NCI-H2029 (cell line): ENCODE results near the gene ACTG2.

ENCODE experiments used
- DNase-seq: peaks from one replicate; lab custom pipeline; 2025; lab: John Stamatoyannopoulos, UW

The ACTG2 gene

GRCh38 chr2:73914667-73915066 is 21.9 kb downstream of the ACTG2 start:
- DNase-seq: no peak

- no peak for DNase-seq
Measured at GRCh38 chr2:73915437-73915993, 22.7 kb downstream of the ACTG2 start.

DNA sequence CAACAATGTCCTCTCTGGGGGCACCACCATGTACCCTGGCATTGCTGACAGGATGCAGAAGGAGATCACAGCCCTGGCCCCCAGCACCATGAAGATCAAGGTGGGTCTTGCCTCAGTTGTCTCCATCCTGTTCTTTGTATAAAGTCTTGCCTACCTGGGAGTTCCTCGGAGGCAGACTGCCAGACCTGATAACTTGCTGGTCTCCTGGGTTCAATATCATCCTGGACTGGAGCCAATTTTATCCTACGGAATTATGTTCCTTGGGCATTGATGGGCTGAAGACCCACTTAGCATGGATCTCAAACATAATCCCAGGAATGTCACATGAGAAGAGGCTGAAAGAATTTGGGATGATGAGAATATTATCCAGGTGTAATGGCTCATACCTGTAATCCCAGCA is 23.9 kb downstream of the ACTG2 start:
- DNase-seq: no peak

DNA sequence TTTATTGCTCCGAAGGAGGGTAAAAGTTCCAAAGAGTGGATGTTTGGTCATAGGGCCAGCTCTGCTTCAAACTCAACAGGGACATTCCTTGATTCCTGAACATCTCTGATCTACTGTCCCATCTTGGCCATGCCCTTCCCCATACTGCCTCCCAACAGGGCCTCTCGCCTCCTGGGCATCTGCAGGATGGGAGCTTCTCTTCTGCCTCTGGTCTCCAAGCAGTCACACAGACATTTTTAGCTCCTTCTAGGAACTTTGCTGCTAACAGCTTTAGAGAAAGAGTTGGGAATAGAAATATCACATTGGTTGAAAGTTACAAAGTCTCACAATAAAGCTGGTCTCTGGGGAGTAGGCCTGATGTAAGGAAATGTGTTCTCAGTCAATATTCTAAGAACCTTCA is 24.5 kb downstream of the ACTG2 start:
- no peak for DNase-seq

- DNase-seq: no peak
Measured at GRCh38 chr2:73917696-73918207, 24.9 kb downstream of the ACTG2 start.

GRCh38 chr2:73918856-73919255 is 26.0 kb downstream of the ACTG2 start:
- DNase-seq: no peak

DNA sequence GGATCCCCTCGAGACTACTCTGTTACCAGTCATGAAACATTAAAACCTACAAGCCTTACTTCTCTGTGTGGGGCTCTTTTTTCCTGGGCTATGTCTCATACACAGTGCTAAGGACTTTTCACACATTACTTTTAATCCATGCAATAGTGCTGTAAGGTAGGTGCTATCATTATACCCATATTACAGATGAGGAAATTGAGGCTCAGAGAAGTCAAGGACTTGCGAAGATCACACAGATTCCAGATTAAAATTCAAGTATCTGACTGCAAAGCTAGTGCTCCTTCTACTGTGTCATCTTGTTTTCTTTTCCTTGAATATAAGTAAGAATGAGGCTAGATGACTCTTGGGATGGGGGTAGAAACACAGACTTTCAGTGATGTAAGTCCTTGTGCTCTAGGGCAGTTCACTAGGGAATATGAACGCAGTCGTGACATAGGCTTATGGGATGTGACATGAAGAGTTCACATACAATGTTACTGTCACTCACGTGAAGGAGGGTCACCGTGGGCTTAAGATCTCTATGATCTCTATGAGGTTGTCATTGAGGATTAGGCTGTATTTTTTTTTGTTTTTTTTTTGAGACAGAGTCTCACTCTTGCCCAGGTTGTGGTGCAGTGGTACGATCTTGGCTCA is 26.9 kb downstream of the ACTG2 start:
- DNase-seq: no peak

DNA sequence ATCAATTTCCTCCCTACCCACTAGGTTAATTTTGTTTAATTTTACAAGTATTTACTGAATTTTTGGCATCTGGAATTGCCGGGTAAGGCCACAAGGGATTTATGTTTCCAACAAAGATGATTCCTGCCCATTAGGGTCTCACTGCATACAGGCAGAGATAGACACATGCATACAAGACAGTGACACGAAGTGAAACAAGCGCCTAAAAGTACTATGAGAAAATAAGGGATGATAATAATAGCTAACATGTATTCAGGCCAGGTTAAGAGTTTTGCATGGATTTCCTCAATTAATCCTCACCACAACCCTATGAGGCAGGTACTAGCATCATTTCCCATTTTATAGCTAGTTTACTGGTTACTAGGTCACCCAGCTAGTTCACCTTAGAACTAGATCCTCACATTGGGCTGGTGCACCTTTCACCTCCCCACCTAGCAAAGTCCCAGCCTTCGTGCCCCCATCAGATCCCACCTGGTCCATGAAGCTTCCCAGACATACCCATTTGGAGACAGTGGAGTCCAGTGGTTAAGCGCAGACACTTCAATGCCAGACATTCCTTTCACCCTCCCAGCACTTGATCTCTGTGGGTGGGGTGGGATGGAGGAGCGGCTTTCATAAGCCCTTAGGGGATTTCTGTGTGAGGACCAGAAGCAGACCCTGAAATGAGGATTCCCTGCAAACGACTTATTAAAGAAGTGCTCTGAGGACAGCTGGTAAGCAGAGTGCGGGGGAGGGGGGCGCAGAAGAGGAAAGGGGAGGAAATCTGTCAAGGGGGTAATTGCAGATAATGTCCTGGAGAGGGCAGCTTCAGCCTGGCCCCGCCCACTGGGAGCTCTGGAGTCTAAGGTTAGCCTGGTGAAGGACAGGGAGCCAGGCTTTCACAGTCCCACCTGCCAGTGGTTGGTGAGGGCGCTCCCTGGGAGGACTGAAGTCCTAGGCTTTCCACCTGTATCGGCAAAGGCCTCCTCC is 28.1 kb downstream of the ACTG2 start:
- DNase-seq: peak; percentile 29

GRCh38 chr2:73921581-73921980 is 28.8 kb downstream of the ACTG2 start:
- no peak for DNase-seq

DNA sequence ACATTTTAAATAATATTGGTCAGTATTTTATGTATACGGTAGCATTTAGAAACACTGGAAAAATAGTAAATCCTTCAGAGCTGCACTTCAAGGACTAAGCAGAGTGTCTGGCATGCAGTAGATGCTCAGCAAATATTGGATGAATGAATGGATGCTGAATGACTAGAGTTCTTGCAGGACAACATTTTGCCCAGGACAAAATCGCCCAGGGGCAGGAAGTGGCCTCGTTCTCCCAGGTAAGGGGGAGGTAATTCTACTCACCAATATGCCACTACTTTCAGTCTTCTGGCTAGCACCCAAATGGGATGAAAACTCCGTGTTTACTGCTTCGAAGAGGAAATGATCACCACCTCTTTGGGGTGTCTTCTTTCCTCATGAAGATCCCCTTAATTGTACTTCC is 29.9 kb downstream of the ACTG2 start:
- DNase-seq: no peak

GRCh38 chr2:73925033-73925704 is 32.4 kb downstream of the ACTG2 start:
- DNase-seq: no peak

- DNase-seq: no peak
Measured at GRCh38 chr2:73925853-73926492, 33.2 kb downstream of the ACTG2 start.

GRCh38 chr2:73926493-73927327 is 33.9 kb downstream of the ACTG2 start, which contains the start of gene DGUOK:
Gene DGUOK, plus strand, starts transcription at chr2:73926880. Its CDS starts 31 bp downstream, at chr2:73926911.
- DNase-seq: peak; percentile 98

DNA sequence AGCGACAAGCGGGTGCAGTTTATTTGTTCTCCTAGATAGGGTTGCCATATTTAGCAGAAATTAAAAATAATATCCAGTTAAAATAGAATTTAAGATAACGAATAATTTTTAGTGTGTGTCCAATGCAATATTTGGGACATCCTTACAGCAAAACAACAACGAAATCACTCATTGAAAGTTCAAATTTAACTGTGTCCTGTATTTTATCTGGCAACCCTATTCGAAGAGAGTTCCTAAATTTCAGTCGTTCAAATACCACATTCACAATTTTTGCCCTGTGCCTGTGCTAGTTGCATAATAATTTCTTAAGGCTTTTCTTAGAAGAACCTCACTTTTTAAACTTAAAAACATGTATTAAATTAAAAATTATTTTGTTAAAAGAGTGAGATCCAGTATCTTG is 34.5 kb downstream of the ACTG2 start:
- no peak for DNase-seq

- DNase-seq: no peak
Measured at GRCh38 chr2:73928963-73929347, 36.1 kb downstream of the ACTG2 start.

- no peak for DNase-seq
Measured at GRCh38 chr2:73930386-73930785, 37.6 kb downstream of the ACTG2 start.

DNA sequence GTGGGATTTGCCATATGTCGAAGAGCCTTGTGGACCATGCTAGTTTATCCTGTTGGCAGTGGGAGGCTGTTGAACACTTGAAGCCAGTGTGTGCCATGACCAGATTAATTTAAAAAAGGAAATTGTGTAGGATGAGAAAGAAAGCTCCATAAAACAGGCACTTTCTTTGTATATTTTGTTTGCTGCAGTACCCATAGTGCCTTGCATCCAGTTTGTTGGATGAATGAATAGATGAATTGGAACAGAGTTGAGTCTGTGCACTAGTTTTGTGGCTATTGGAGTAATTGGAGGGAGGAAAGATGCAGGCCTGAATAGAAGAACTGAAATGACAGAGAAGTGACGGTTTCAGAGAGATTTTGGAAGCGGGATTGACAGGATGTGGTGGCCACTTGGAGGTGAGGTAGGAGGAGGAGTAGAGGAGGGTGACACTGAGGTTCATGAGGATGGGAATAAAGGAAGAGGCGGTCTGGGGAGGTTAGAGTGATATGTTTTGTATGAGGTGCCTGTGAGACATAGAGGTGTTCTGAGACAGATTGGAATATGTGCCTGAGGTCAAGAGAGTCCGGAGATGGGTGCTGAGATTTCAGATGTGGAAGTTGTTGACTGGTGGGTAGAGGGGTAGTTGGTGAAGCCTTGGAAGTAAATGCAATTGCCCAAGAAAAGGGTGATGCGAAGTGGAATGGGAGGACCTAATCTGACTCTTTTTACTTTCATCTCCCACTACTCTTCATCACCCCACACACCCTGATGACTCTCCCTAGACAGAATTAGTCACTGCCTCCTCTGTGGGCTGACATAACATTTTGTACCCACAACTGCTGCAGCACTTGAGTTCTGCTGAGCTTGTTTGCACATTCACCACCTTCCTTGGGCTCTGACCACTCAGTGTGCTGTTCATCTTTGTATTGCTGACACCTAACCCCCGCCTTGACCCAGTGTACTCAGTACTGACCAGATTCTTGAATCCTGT is 39.0 kb downstream of the ACTG2 start:
- DNase-seq: no peak

DNA sequence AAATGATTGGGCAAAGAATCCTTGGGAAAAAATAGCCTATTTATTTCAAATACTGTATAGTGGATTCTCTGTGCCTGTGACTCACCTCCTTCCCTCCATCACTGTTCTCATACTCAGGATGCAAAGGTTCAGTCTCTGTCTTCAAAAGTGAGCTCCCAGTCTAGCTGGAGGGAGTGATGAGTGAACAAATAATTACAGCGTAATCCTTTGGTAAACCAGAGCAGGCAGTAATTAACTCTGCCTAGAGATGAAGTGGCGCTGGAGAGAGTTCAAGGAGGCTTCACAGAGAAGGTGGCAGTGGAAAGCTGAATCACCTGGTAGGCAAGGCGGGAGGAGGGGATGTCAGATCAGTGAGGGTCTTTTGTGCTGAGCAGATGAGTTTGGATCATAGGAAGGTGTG is 40.4 kb downstream of the ACTG2 start:
- peak; percentile 34 for DNase-seq

GRCh38 chr2:73935641-73936040 is 42.8 kb downstream of the ACTG2 start:
- no peak for DNase-seq
